ENCODE data around the gene ING5. TPM values are rescaled to one million over a fixed set of nuclear protein-coding genes. Genes with fewer than 3 reads are reported as not detected.

The ING5 gene
- polyA plus RNA-seq, 3 donors: 6.5 to 29.5 (median 6.6) TPM

GRCh38 chr2:241665731-241666440, 36.0 kb upstream of the ING5 start:
- H3K79me2 ChIP-seq (ENCODE audit: insufficient read depth, low read length): no peaks in the 10 kb centered on the region
- Mint-ChIP-seq H3K27me3 (ENCODE audit: low read depth in 3 of 3) (no peaks in the 10 kb centered on the region), H3K4me3 (no peak overlapping the region), H3K27ac (peak overlapping the region in 2 of 7 donors; percentile 46 to 52), H3K9me3 (no peaks in the 10 kb centered on the region), H3K4me1 (no peaks in the 10 kb centered on the region), H3K36me3 (peaks cover 53 to 69% of the 10 kb centered on the region in 2 donors)
- H3K9ac ChIP-seq (ENCODE audit: insufficient read depth, low read length, poor library complexity, severe bottlenecking): no peak overlapping the region
- no peaks in the 10 kb centered on the region for H3K4me1 ChIP-seq (ENCODE audit: control insufficient read depth in 1 of 2, insufficient read depth in 2 of 2, low read length in 2 of 2)
- TF ChIP-seq, protein P1, sequence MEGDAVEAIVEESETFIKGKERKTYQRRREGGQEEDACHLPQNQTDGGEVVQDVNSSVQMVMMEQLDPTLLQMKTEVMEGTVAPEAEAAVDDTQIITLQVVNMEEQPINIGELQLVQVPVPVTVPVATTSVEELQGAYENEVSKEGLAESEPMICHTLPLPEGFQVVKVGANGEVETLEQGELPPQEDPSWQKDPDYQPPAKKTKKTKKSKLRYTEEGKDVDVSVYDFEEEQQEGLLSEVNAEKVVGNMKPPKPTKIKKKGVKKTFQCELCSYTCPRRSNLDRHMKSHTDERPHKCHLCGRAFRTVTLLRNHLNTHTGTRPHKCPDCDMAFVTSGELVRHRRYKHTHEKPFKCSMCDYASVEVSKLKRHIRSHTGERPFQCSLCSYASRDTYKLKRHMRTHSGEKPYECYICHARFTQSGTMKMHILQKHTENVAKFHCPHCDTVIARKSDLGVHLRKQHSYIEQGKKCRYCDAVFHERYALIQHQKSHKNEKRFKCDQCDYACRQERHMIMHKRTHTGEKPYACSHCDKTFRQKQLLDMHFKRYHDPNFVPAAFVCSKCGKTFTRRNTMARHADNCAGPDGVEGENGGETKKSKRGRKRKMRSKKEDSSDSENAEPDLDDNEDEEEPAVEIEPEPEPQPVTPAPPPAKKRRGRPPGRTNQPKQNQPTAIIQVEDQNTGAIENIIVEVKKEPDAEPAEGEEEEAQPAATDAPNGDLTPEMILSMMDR (IDR thresholded peaks at IDR 0.05): peak; percentile 3
- DNase-seq: no peak
- peaks cover 3% of the 10 kb centered on the region for H4K20me1 ChIP-seq (ENCODE audit: insufficient read depth, low read length)
- H3K36me3 ChIP-seq (replicated peaks in 1 of 2; ENCODE audit: control insufficient read depth in 1 of 2, insufficient read depth in 2 of 2, low read length in 2 of 2): peaks cover 47 to 71% of the 10 kb centered on the region in 2 donors
- no peaks in the 10 kb centered on the region for H3K9me3 ChIP-seq (replicated peaks in 1 of 2; ENCODE audit: control insufficient read depth in 1 of 2, insufficient read depth in 1 of 2, low read length in 2 of 2)
- H3K4me2 ChIP-seq (replicated peaks; ENCODE audit: extremely low read depth, low read length, poor library complexity, severe bottlenecking): no peak overlapping the region
- intact Hi-C loops (cut with micrococcal nuclease): no loop called here
- H2AFZ ChIP-seq (ENCODE audit: insufficient read depth, low read depth, low read length, poor library complexity, severe bottlenecking): no peak overlapping the region
- 91% methylated on average over 18 of the region's 23 CpGs for WGBS (ENCODE audit: insufficient coverage)
- no peak overlapping the region for H3K4me3 ChIP-seq (replicated peaks in 1 of 3; ENCODE audit: low read depth in 2 of 3, low read length in 3 of 3)
- no peak overlapping the region for H3K27ac ChIP-seq (ENCODE audit: low read depth in 1 of 2, low read length in 2 of 2)
- H3K27me3 ChIP-seq (ENCODE audit: control insufficient read depth in 2 of 2, insufficient read depth in 2 of 2, low read length in 2 of 2): no peaks in the 10 kb centered on the region

DNA sequence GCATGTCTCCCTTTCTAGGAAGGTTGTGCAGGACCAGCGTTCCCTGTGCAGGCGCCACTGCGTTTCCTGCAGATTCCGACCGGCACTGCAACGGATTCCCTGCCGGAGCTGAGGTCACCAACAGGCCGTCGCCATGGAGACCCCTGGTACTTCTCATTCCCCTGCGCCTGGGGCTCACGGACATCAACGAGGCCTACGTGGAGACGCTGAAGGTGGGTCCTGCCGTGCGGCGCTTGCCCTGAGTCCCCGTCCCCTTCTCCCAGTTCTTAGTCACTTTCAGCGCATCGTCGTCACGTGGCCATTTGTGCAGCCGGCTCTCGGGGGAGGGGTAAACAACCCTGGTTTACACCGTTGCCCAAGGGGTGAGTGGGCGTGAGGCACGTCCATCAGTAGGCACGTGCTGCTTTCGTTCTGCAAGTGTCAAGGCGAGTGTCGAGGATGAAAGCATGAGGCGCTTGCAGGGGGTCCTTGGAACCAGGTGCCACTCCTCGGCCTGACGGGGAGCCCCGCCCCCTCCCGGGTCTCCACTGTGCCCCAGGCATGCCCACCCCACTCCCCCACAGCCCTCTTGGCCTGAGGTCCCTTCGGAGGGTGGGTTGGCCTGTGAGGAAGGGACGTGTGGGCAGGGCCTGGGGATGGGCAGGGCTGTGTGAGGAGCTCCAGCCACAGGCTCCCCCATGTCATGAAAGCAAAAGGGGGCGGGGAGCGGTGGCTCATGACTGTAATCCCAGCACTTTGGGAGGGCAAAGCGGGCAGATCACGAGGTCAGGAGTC, 35.0 kb upstream of the ING5 start:
- H3K27ac ChIP-seq (ENCODE audit: low read depth in 1 of 2, low read length in 2 of 2): no peak overlapping the region
- TF ChIP-seq, protein P1 (IDR thresholded peaks at IDR 0.05): no peak
- H3K4me3 ChIP-seq (replicated peaks in 1 of 3; ENCODE audit: low read depth in 2 of 3, low read length in 3 of 3): no peak overlapping the region
- no peaks in the 10 kb centered on the region for H3K4me1 ChIP-seq (ENCODE audit: control insufficient read depth in 1 of 2, insufficient read depth in 2 of 2, low read length in 2 of 2)
- H3K4me3 Mint-ChIP-seq: no peak overlapping the region
- H3K79me2 ChIP-seq (ENCODE audit: insufficient read depth, low read length): no peaks in the 10 kb centered on the region
- H3K36me3 ChIP-seq (replicated peaks in 1 of 2; ENCODE audit: control insufficient read depth in 1 of 2, insufficient read depth in 2 of 2, low read length in 2 of 2): peaks cover 54 to 71% of the 10 kb centered on the region in 2 donors
- DNase-seq: no peak
- H3K9me3 ChIP-seq (replicated peaks in 1 of 2; ENCODE audit: control insufficient read depth in 1 of 2, insufficient read depth in 1 of 2, low read length in 2 of 2): no peaks in the 10 kb centered on the region
- H3K9ac ChIP-seq (ENCODE audit: insufficient read depth, low read length, poor library complexity, severe bottlenecking): no peak overlapping the region
- over 99% methylated on average over 30 of the region's 42 CpGs for WGBS (ENCODE audit: insufficient coverage)
- intact Hi-C loops (cut with micrococcal nuclease): no loop called here
- H3K9me3 Mint-ChIP-seq: no peaks in the 10 kb centered on the region
- peaks cover 3% of the 10 kb centered on the region for H4K20me1 ChIP-seq (ENCODE audit: insufficient read depth, low read length)
- H3K27me3 ChIP-seq (ENCODE audit: control insufficient read depth in 2 of 2, insufficient read depth in 2 of 2, low read length in 2 of 2): no peaks in the 10 kb centered on the region
- peaks cover 56 to 69% of the 10 kb centered on the region in 2 donors for H3K36me3 Mint-ChIP-seq
- no peaks in the 10 kb centered on the region for H3K4me1 Mint-ChIP-seq
- H3K27ac Mint-ChIP-seq: no peak overlapping the region
- H3K27me3 Mint-ChIP-seq (ENCODE audit: low read depth in 3 of 3): no peaks in the 10 kb centered on the region
- no peak overlapping the region for H2AFZ ChIP-seq (ENCODE audit: insufficient read depth, low read depth, low read length, poor library complexity, severe bottlenecking)
- H3K4me2 ChIP-seq (replicated peaks; ENCODE audit: extremely low read depth, low read length, poor library complexity, severe bottlenecking): no peak overlapping the region
